SK-N-SH treated with all-trans-retinoic acid at 6 μM for 48 hours (cell line): ENCODE data around the gene RGS12.

Experiments used
- BACH2 ChIP-seq: fragments of 250-450 bp; sonication (Bioruptor Pico); IDR thresholded peaks from 2 replicates; pipeline ENCODE4 v1.9.0; 2021; ENCODE audit warnings: mild to moderate bottlenecking, borderline replicate concordance
- ESRRG ChIP-seq: fragments of 250-450 bp; sonication (Bioruptor Pico); IDR thresholded peaks from 2 replicates; pipeline ENCODE4 v1.6.1; 2021; ENCODE audit warnings: mild to moderate bottlenecking
- ISL1 ChIP-seq: fragments of 250-450 bp; sonication (Bioruptor Pico); IDR thresholded peaks from 2 replicates; pipeline ENCODE4 v2.1.2; 2022; ENCODE audit warnings: mild to moderate bottlenecking, moderate library complexity
- PPARA ChIP-seq: fragments of 250-450 bp; sonication (Bioruptor Pico); IDR thresholded peaks from 2 replicates; pipeline ENCODE4 v1.5.0; 2020; ENCODE audit warnings: mild to moderate bottlenecking, borderline replicate concordance
- RARB ChIP-seq: fragments of 250-450 bp; sonication (Bioruptor Pico); IDR thresholded peaks from 2 replicates; pipeline ENCODE4 v1.8.0; 2021; ENCODE audit warnings: mild to moderate bottlenecking, moderate library complexity
- TCF4 ChIP-seq: fragments of 250-450 bp; sonication (Bioruptor Pico); IDR thresholded peaks from 2 replicates; pipeline ENCODE4 v1.8.0; 2021; ENCODE audit warnings: mild to moderate bottlenecking, moderate library complexity, borderline replicate concordance
- ZFP3 ChIP-seq: fragments of 250-450 bp; sonication (Bioruptor Pico); IDR thresholded peaks from 2 replicates; pipeline ENCODE4 v1.5.0; 2020; ENCODE audit warnings: mild to moderate bottlenecking, moderate library complexity
- ZFP30 ChIP-seq: fragments of 450-650 bp; formaldehyde crosslinking; IDR thresholded peaks from 2 replicates; pipeline ENCODE4 v1.5.0; 2022; ENCODE audit warnings: mild to moderate bottlenecking, moderate library complexity
- ZNF8 ChIP-seq: fragments of 450-650 bp; formaldehyde crosslinking; IDR thresholded peaks from 2 replicates; pipeline ENCODE4 v1.5.0; 2020; ENCODE audit warnings: mild to moderate bottlenecking, moderate library complexity
- TF ChIP-seq, protein P1 (sequence below): fragments of 250-450 bp; sonication (Bioruptor Pico); IDR thresholded peaks from 2 replicates; pipeline ENCODE4 v1.5.0; 2020; ENCODE audit warnings: mild to moderate bottlenecking, moderate library complexity
- TF ChIP-seq, protein P2 (sequence below): fragments of 250-450 bp; sonication (Bioruptor Pico); IDR thresholded peaks from 2 replicates; pipeline ENCODE4 v1.5.1; 2020; ENCODE audit warnings: low read depth, mild to moderate bottlenecking, moderate library complexity

DNA sequence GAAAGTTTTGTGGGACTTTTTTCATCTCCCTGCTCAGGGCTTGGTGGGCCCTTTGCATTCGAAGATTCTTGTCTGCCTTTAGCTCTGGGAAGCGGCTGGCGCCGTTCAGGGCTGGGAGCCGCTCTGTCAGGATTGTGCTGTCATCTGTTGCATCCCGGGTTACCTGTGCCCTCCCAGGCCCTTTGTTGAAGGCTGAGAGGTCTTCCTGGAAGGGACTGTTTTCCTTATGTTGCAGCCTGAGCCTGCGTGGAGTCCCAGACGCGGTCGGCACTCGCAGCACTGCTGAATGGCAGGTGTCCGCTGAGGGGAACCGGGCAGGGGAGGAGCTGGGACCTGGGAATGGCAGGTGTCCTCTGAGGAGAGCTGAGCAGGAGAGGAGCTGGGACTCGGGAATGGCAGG lies 15.9 kb downstream of the RGS12 start:
- TF ChIP-seq ISL1 (CRISPR knock-in tag) (no peak), TCF4 (CRISPR knock-in tag) (no peak), ZNF8 (no peak), ZFP3 (no peak), BACH2 (no peak), ESRRG (CRISPR knock-in tag) (no peak), ZFP30 (no peak), RARB (CRISPR knock-in tag) (no peak), PPARA (CRISPR knock-in tag) (no peak)
- TF ChIP-seq, protein P1, sequence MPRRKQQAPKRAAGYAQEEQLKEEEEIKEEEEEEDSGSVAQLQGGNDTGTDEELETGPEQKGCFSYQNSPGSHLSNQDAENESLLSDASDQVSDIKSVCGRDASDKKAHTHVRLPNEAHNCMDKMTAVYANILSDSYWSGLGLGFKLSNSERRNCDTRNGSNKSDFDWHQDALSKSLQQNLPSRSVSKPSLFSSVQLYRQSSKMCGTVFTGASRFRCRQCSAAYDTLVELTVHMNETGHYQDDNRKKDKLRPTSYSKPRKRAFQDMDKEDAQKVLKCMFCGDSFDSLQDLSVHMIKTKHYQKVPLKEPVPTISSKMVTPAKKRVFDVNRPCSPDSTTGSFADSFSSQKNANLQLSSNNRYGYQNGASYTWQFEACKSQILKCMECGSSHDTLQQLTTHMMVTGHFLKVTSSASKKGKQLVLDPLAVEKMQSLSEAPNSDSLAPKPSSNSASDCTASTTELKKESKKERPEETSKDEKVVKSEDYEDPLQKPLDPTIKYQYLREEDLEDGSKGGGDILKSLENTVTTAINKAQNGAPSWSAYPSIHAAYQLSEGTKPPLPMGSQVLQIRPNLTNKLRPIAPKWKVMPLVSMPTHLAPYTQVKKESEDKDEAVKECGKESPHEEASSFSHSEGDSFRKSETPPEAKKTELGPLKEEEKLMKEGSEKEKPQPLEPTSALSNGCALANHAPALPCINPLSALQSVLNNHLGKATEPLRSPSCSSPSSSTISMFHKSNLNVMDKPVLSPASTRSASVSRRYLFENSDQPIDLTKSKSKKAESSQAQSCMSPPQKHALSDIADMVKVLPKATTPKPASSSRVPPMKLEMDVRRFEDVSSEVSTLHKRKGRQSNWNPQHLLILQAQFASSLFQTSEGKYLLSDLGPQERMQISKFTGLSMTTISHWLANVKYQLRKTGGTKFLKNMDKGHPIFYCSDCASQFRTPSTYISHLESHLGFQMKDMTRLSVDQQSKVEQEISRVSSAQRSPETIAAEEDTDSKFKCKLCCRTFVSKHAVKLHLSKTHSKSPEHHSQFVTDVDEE (CRISPR knock-in tag): no peak
- TF ChIP-seq, protein P2, sequence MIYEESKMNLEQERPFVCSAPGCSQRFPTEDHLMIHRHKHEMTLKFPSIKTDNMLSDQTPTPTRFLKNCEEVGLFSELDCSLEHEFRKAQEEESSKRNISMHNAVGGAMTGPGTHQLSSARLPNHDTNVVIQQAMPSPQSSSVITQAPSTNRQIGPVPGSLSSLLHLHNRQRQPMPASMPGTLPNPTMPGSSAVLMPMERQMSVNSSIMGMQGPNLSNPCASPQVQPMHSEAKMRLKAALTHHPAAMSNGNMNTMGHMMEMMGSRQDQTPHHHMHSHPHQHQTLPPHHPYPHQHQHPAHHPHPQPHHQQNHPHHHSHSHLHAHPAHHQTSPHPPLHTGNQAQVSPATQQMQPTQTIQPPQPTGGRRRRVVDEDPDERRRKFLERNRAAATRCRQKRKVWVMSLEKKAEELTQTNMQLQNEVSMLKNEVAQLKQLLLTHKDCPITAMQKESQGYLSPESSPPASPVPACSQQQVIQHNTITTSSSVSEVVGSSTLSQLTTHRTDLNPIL (CRISPR knock-in tag): no peak
